ENCODE data around the gene INPP5A. TPM values are rescaled to one million over a fixed set of nuclear protein-coding genes. Genes with fewer than 3 reads are reported as not detected.
"Not testable (repeated sequence)": the region's sequence is repeated elsewhere in the genome, so short reads cannot be mapped to it uniquely, and the experiment has no call there.

The INPP5A gene
- total and polyA plus RNA-seq, 2 donors (not counting 1 experiment from before 2014, with no cell fraction given): 9.3 to 87.8 TPM

- H3K4me1 Mint-ChIP-seq: peaks cover 1% of the 10 kb centered on the region
- ChIA-PET CTCF (interaction anchor here (1.5 kb wide), 1 partner anchor 13 kb away, joined by 4 read pairs; no protein-coding TSS in a partner anchor), POLR2A (no interaction called here)
- H3K4me2 ChIP-seq (replicated peaks; ENCODE audit: low read depth, low read length, poor library complexity, severe bottlenecking): no peak overlapping the region
- DNase-seq (no peak), ATAC-seq (ENCODE audit: low read depth) (no peak)
- H3K4me3 Mint-ChIP-seq: no peak overlapping the region
- no peaks in the 10 kb centered on the region for H3K4me1 ChIP-seq (ENCODE audit: control insufficient read depth in 2 of 2, insufficient read depth in 2 of 2, low read length in 2 of 2)
- no peaks in the 10 kb centered on the region for H4K20me1 ChIP-seq (ENCODE audit: control insufficient read depth, insufficient read depth, low read length, poor library complexity, severe bottlenecking)
- H2AFZ ChIP-seq (ENCODE audit: insufficient read depth, low read depth, low read length, poor library complexity, severe bottlenecking): no peak overlapping the region
- H3K27me3 Mint-ChIP-seq: peaks cover 7% of the 10 kb centered on the region
- H3K27me3 ChIP-seq (replicated peaks in 1 of 4; ENCODE audit: control extremely low read depth in 1 of 4, control insufficient read depth in 3 of 4, insufficient read depth in 4 of 4, low read length in 3 of 4): peaks cover 0 to 8% (median under 1%) of the 10 kb centered on the region in 4 experiments
- H3K4me3 ChIP-seq (ENCODE audit: control extremely low read depth in 1 of 5, extremely low read depth in 1 of 5, insufficient read depth in 1 of 5, low read depth in 2 of 5, low read length in 4 of 5): no peak overlapping the region
- H3K27ac Mint-ChIP-seq: no peak overlapping the region
- WGBS (ENCODE audit: insufficient coverage): 74% methylated on average over 56 of the region's 57 CpGs
- H3K9me3 ChIP-seq (ENCODE audit: control extremely low read depth in 1 of 3, control insufficient read depth in 2 of 3, insufficient read depth in 1 of 3, low read length in 2 of 3): peaks cover 0 to 13% (median 0%) of the 10 kb centered on the region in 3 donors
- no peaks in the 10 kb centered on the region for H3K79me2 ChIP-seq (ENCODE audit: control insufficient read depth, insufficient read depth, low read length)
- H3K9me3 Mint-ChIP-seq (ENCODE audit: insufficient read depth): no peaks in the 10 kb centered on the region
- intact Hi-C loops (cut with micrococcal nuclease): no loop called here
- H3K9ac ChIP-seq (ENCODE audit: low read length): no peak overlapping the region
- TF ChIP-seq CTCF (IDR thresholded peaks at IDR 0.05): no peak
- TF ChIP-seq EZH2 (IDR thresholded peaks at IDR 0.05; ENCODE audit: borderline replicate concordance, insufficient read depth, low read depth, low read length, poor library complexity, severe bottlenecking): no peak
- no peaks in the 10 kb centered on the region for H3K36me3 ChIP-seq (replicated peaks in 1 of 2; ENCODE audit: control extremely low read depth in 1 of 2, control insufficient read depth in 1 of 2, extremely low read depth in 1 of 2, insufficient read depth in 2 of 2, low read length in 1 of 2)
- H3K27ac ChIP-seq (ENCODE audit: low read length in 2 of 2): no peak overlapping the region
Observed at GRCh38 chr10:132793871-132794849, 256.6 kb downstream of the INPP5A start.

GRCh38 chr10:132796846-132797245, 259.3 kb downstream of the INPP5A start:
- Histone ChIP-seq H3K4me1 (ENCODE audit: control insufficient read depth in 2 of 2, insufficient read depth in 2 of 2, low read length in 2 of 2) (no peaks in the 10 kb centered on the region), H3K27me3 (replicated peaks in 1 of 4; ENCODE audit: control extremely low read depth in 1 of 4, control insufficient read depth in 3 of 4, insufficient read depth in 4 of 4, low read length in 3 of 4) (no peaks in the 10 kb centered on the region), H3K9me3 (ENCODE audit: control extremely low read depth in 1 of 3, control insufficient read depth in 2 of 3, insufficient read depth in 1 of 3, low read length in 2 of 3) (peaks cover 0 to 15% (median 0%) of the 10 kb centered on the region in 3 donors), H3K79me2 (ENCODE audit: control insufficient read depth, insufficient read depth, low read length) (no peaks in the 10 kb centered on the region), H2AFZ (ENCODE audit: insufficient read depth, low read depth, low read length, poor library complexity, severe bottlenecking) (no peak overlapping the region), H3K27ac (ENCODE audit: low read length in 2 of 2) (no peak overlapping the region), H3K36me3 (replicated peaks in 1 of 2; ENCODE audit: control extremely low read depth in 1 of 2, control insufficient read depth in 1 of 2, extremely low read depth in 1 of 2, insufficient read depth in 2 of 2, low read length in 1 of 2) (no peaks in the 10 kb centered on the region), H3K4me3 (ENCODE audit: control extremely low read depth in 1 of 5, extremely low read depth in 1 of 5, insufficient read depth in 1 of 5, low read depth in 2 of 5, low read length in 4 of 5) (no peak overlapping the region), H3K4me2 (replicated peaks; ENCODE audit: low read depth, low read length, poor library complexity, severe bottlenecking) (no peak overlapping the region), H4K20me1 (ENCODE audit: control insufficient read depth, insufficient read depth, low read length, poor library complexity, severe bottlenecking) (no peaks in the 10 kb centered on the region), H3K9ac (ENCODE audit: low read length) (no peak overlapping the region)
- H3K9me3 Mint-ChIP-seq (ENCODE audit: insufficient read depth): no peaks in the 10 kb centered on the region
- CTCF ChIA-PET: no interaction called here
- H3K27me3 Mint-ChIP-seq: no peaks in the 10 kb centered on the region
- no peak overlapping the region for H3K27ac Mint-ChIP-seq
- H3K4me1 Mint-ChIP-seq: no peaks in the 10 kb centered on the region
- POLR2A ChIA-PET: no interaction called here
- intact Hi-C loops (cut with micrococcal nuclease): no loop called here
- ATAC-seq (ENCODE audit: low read depth): no peak
- WGBS (ENCODE audit: insufficient coverage): 88% methylated on average over 21 of the region's 21 CpGs
- no peak for DNase-seq
- no peak overlapping the region for H3K4me3 Mint-ChIP-seq
- TF ChIP-seq CTCF (IDR thresholded peaks at IDR 0.05) (no peak), EZH2 (IDR thresholded peaks at IDR 0.05; ENCODE audit: borderline replicate concordance, insufficient read depth, low read depth, low read length, poor library complexity, severe bottlenecking) (no peak)

- H3K4me1 ChIP-seq (ENCODE audit: control insufficient read depth in 2 of 2, insufficient read depth in 2 of 2, low read length in 2 of 2); ATAC-seq (ENCODE audit: low read depth); H3K4me3 Mint-ChIP-seq; H2AFZ ChIP-seq (ENCODE audit: insufficient read depth, low read depth, low read length, poor library complexity, severe bottlenecking); H3K79me2 ChIP-seq (ENCODE audit: control insufficient read depth, insufficient read depth, low read length); H3K27ac Mint-ChIP-seq; H3K4me3 ChIP-seq (ENCODE audit: control extremely low read depth in 1 of 5, extremely low read depth in 1 of 5, insufficient read depth in 1 of 5, low read depth in 2 of 5, low read length in 4 of 5); H3K27me3 Mint-ChIP-seq; POLR2A ChIA-PET; DNase-seq; H3K27me3 ChIP-seq (replicated peaks in 1 of 4; ENCODE audit: control extremely low read depth in 1 of 4, control insufficient read depth in 3 of 4, insufficient read depth in 4 of 4, low read length in 3 of 4); H3K36me3 ChIP-seq (replicated peaks in 1 of 2; ENCODE audit: control extremely low read depth in 1 of 2, control insufficient read depth in 1 of 2, extremely low read depth in 1 of 2, insufficient read depth in 2 of 2, low read length in 1 of 2); H3K4me1 Mint-ChIP-seq; H3K4me2 ChIP-seq (replicated peaks; ENCODE audit: low read depth, low read length, poor library complexity, severe bottlenecking); CTCF ChIA-PET; intact Hi-C loops (cut with micrococcal nuclease); H3K27ac ChIP-seq (ENCODE audit: low read length in 2 of 2); H3K9ac ChIP-seq (ENCODE audit: low read length); H4K20me1 ChIP-seq (ENCODE audit: control insufficient read depth, insufficient read depth, low read length, poor library complexity, severe bottlenecking); H3K9me3 Mint-ChIP-seq (ENCODE audit: insufficient read depth): not testable (repeated sequence)
- peaks cover 0 to 18% (median 3%) of the 10 kb centered on the region in 3 donors for H3K9me3 ChIP-seq (ENCODE audit: control extremely low read depth in 1 of 3, control insufficient read depth in 2 of 3, insufficient read depth in 1 of 3, low read length in 2 of 3)
- WGBS (ENCODE audit: insufficient coverage): 93% methylated on average over 26 of the region's 32 CpGs
Observed at GRCh38 chr10:132797986-132798385, 260.4 kb downstream of the INPP5A start.
